GM18868 (cell line): Measurements from ENCODE around the gene IL1RAP.
"Not testable (repeated sequence)": the region's sequence is repeated elsewhere in the genome, so short reads cannot be mapped to it uniquely, and the experiment has no call there.

Source experiments
- ATAC-seq: cut with Tn5 transposase; IDR thresholded peaks from one replicate; pipeline ENCODE4 v1.9.1; 2021; ENCODE audit warnings: mild to moderate bottlenecking, moderate library complexity; ENCODE audit not compliant: unreplicated experiment

The IL1RAP gene

DNA sequence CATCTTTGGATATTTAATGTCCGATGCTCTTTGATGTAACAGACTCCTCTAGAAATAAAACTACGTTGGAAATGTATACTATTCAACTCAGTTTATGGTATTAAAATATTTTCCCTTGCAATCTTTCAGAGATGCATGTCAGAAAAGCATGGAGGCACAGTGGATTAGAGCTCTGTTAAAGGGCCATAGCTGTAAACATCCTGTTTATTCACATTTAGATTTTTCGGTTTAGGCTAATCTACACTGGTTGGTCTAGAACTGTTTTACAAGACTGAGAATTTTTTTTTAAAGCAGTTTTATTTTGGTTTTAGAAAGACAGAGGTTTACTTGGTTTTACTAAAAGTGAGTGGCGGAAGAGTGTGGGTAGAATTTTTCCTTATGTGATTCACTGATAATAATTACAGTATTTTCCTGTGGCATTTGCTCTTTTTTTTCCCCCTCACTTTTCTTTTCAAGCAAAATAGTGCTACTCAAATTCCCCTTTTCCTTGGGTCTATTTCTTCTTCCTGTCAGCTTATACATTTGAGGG, 132.1 kb downstream of the IL1RAP start:
- ATAC-seq, result no peak

DNA sequence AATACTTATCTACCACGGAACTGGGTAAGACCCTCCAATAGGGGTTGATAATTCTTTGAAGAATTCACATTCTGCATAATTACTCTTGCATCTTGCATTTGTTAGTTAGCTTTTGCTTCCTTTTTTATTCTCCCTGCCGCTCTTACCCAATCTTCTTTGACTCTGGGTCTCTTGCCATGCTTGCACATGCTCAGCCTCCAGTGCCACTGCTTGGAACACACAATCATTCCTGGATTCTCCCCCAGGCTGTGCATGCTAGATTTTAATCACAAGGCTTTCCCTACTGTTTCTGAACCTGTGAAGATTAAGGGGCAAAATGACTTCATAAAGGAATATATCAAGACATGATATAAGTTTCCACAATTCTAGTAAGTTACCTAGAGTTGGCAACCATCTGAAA, 133.1 kb downstream of the IL1RAP start:
- ATAC-seq, result no peak

DNA sequence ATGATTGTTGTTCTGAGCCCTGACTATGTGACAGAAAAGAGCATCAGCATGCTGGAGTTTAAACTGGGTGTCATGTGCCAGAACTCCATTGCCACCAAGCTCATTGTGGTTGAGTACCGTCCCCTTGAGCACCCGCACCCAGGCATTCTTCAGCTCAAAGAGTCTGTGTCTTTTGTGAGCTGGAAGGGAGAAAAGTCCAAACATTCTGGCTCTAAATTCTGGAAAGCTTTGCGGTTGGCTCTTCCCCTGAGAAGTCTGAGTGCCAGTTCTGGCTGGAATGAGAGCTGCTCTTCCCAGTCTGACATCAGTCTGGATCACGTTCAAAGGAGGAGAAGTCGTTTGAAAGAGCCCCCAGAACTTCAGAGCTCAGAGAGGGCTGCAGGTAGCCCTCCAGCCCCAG, 142.0 kb downstream of the IL1RAP start:
- no peak for ATAC-seq

DNA sequence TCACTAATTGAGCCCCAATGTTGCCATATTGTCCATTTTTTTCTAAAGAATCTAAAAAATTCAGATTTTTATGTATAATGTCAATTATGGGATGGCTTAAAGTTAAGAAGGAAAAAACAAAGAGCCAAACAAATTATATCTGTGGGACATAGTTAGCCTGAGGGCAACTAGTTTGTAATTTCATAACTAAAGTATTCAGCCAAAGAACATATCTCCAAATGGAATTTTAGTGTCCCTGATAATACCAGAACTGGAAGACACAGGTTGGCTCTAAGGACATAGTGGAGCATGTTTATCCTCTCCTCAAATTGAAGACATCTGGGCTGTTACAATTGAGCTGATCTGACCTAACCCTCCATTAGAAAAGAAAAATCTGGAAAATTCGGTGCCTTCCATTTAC, 144.2 kb downstream of the IL1RAP start:
- no peak for ATAC-seq

DNA sequence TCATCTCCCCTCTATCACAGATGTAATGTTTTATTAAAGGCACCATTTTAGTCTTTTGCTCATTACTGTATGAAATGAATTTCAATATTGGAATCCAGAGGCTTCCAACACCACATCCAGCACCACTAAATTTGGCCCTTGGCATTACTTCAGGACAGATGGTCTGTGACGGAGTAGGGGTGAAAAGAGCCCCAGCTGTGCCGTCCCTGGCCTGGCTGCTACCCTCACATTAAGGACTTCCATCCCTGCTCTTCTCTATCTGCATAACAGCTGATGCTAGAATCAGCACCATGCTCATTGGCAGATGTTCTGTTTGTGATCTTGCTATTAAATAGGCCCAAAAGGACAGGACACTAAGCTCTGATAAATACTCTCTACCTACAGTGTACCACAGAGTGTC, 152.9 kb downstream of the IL1RAP start:
- ATAC-seq, result no peak

DNA sequence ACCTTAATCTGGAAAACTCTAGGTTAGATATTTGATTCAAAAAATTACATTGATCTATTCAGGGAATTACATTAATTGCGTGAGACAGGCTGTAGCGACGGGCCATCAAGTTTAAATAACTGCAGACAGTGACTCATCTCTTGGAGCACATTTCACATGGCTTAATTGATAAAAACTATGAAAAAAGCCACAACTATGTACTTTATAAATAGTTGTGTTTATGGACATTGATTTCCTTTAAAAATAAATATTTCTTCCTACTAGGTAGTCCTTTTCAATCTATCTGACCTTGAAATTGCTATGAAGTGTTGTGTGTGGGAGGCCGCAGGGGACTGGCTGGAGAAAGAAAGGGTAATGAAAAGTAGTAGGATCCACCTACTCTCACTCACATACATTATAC, 157.8 kb downstream of the IL1RAP start:
- no peak for ATAC-seq

DNA sequence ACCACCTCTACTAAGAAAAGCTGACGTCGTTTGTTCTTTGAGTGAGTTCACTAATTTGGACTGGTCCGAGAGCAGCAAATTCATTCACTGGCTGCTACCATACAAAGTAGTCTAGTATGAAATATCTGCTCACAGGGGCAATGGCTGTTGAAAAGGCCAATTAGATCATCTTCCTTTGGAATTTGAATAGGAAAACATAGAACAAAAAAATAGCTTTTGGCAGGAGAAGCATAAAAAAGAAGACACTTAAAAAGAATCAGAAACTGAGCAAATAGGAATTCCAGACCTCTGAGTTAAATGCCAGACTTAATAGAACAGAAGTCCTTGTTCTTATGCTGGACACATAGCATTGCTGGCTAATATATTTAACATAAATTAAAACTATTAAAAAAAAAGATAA, 159.3 kb downstream of the IL1RAP start:
- ATAC-seq, result no peak

DNA sequence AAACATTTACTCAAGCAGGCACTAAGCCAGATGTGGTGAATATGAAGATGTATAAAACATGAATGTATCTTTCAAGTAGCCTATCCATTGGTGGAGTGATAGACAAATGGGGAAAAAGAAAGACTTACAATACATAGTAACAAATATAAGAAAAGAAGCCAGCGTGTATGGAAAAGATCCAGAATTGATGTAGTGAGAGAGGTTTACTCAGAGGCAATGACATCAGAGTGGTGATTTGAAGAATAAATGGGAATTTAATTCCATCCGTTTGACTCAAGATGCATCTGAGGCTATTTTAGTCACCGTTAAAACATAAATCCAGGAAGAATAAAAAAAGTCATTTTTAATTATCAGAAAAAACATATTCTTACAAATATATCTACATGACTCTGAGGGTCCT, 162.6 kb downstream of the IL1RAP start:
- no peak for ATAC-seq

DNA sequence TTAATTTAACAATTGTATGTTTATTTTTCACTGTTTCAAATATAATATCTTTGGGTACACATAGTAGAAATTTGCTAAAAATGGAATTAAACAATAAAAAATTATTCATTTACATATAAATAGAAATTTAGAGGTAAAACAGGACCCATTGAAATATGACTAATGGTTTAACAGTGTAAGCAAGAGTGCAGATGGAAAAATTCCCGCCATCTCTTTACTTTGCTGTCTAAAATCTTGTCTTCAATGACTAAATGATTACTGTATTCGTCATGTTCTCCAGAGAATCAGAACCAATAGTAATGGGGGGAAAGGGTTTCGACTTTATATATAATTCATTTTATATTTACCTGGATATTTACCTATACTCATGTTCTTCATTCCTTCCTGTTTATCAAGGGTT, 163.1 kb downstream of the IL1RAP start:
- ATAC-seq, result no peak

DNA sequence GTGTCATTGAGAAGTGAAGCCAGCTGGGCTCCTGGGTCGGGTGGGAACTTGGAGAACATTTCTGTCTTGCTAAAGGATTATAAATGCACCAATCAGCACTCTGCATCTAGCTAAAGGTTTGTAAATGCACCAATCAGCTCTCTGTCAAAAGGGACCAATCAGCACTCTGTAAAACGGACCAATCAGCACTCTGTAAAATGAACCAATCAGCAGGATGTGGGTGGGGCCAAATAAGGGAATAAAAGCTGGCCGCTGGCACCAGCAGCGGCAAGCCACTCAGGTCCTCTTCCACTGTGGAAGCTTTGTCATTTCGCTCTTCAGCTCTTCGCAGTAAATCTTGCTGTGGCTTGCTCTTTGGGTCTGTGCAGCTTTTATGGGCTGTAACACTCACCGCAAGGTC, 164.0 kb downstream of the IL1RAP start:
- ATAC-seq, result not testable (repeated sequence)

DNA sequence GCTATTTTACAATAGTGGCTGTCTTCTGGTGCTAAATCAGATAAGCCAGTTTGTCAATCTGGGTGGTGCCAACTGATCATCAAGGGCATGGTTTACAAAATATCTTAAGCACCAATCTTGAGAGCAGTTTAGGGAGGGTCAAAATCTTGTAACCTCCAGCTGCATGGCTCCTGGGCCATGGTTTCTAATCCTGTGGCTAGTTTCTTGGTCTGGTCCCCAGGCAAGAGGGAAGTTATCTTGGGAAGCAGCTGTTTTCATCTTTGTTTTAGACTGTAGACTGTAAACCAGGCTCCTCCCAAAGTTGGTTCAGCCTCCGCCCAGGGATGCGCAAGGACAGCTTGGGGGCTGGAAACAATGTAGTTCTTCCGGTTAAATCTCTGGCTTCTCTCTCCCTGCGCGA, 166.8 kb downstream of the IL1RAP start:
- ATAC-seq, result no peak

DNA sequence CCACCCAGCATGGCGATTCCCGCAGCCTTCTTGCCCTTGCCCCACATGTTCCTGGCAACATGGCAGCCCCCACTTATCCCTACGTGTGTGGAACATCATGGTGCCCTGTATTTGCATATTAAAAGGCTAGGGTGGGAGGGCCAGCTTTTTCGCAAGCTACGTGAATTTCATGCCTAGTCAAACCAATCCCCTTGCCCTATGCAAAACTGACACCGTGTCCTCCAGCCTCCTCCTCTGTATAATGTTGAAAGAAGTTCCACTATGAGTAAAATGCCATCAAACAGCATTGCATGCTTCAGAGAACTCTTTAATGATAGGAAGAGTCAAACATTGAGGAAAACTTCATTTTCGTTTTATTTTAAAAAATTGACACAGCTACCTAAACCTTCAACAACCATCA, 170.9 kb downstream of the IL1RAP start:
- no peak for ATAC-seq

DNA sequence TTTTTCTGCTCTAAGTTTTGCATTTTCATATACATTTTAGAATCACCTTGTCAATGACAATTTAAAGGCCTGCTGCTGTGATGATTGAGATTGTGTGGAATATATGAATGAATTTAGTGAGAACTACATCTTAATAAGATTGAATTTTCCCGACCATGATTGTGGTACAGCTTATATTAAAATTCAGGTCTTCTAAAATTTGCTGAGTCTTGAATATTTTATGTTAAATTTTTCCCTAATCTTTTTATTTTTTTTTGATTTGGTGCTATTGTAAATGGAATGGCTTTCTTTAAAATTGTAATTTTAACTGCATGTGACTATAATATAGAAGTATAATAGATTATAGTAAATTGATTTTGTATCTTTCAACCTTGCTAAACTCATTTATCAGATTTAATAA, 172.1 kb downstream of the IL1RAP start:
- no peak for ATAC-seq

DNA sequence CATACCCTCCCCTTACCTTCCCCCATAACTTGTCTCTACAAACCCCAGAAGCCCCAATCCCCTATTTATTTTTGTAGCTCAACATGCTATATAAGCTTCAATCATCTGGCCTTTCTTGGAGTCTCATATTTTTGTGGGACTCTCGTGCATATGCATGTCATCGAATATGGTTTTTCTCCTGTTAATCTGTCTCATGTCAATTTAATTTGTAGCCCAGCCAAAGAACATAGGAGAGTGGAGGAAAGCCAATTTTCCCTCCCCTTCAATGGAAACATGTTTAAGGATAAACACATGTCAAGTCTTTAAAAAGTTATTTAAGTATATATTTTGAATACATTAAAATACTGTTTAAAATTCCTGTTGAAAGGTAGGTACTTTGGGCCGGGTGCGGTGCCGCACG, 176.4 kb downstream of the IL1RAP start:
- no peak for ATAC-seq

DNA sequence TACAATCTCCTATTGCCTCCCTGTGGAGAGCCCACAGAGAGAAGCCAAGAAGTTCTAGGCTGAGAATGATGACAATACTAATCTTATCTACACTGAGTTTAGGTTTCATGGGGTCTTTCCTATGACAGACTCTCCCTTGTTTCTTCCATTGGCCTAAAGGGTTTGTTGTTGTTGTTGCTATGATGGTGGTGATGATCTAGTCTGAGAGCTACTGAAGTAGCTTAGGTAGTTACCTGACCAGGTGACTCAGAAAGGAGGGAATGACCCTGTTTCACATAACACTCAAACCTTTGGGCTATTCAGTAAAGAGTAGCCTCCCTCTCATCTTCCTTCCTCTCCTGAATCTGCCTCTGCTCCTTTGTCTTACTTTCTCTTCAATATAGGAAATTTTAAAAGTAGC, 178.4 kb downstream of the IL1RAP start:
- ATAC-seq, result no peak

DNA sequence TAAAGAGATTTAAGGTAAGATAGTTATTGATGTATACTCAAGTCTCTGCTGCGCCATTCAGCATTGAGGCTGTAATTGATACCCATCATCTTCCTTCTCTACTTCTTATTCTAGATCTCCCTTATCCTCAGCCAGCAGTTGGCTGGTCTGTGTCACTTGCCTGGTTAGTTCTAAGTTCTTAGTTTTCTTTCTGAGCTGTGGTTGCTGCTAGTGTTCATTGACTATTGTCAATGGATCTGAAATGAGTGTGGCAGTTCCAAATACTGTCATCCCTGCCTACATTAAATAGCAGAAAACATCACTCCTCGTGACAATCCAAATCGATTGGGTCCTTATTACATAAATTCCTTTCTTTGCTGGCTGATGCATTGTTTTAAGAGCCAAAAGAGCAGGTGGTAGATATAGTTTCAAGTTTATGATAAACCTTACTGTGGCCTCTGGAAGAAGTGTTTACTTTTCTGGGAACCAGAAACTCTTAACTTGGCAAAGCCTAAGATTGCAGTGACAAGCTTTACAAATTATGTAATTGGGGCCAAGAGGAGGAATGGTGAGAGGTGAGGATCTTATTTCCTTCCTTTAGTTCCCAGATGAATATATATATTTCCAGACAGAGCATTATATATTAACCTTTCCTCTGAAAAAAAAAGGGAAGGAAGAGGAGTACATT, 180.6 kb downstream of the IL1RAP start:
- no peak for ATAC-seq

DNA sequence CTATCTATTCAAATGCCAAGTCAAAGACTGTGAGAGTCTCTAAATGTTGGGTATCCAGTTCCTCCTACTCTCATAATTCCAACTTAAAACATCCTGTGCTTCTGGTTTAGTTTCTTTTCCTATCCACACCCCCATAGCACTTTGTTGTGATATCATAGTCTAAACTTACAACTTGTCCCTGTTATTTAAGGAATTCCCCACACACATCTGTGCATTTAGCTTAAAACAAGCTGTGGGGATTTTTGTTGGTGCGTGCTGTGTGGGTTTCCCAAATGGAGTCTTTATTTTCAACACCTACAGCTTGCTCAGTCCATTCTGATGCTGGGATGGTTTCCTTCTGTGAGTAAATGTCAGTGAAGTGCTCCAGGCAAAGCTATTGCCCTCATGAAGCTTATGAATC, 181.3 kb downstream of the IL1RAP start:
- ATAC-seq, result no peak

DNA sequence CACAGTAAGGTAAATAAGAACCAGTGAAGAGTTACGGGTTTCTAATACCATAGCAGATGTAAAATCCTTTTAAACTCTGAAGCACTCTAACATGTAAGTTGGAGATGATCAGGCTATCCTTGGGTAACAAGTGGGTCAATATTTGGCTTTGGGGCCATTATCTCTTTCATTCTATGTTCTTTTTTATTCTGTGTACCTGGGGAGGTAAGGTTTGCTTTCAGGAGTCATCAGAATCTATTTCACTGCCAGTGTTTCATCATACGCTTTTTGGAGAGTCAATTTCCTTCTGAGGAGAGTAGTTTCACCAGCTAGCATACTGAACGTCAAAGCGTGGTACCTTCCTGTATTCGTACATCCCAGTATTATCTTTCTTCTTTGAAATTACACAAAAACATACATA, 182.1 kb downstream of the IL1RAP start:
- no peak for ATAC-seq

DNA sequence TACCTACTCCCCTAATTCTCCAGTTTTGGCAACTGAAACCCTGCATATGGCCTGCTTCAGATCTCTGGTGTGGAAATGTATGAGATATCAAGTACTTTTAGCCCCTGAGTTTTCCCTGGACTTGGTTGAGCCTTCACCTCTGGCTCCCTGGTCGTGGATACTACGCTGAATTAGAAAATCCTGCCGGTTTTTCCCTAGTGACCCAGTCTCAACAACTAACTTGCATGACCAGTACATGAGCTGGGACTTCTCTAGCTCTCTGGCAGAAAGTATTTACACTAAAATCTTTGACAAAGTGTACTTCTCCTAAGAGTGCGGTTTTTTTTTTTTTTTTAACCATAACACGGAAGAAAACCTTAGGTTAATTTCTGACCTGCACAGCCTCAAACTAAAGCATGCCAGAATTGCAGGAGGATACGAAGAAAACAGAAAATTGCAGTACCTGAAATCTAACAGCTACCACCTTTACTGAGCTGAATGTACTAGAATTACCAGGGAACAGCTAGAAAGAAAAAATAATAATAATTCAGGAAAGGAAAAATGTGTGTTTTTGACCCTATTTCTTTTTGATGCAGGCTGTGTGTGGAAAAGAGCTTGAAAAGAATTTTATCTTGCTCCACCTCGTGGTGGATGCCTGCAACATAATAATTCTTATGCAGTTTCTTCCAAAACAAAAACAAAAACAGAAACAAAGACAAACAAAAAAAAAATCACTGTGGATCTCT, 183.1 kb downstream of the IL1RAP start:
- ATAC-seq, result no peak

DNA sequence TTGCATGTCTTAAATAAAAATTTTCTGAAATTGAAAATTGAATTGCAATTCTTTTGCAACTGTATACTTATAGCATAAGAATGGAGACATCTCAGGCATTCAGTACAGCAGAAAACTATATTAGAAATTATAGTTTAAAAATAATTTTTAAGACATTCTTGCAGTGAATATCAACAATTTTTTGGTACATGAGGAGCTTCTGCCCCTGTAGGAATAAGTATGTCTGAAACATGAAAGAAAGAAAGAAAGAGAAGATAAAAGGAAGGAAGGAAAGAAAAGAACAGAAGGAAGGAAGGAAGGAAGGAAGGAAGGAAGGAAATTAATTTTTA, 183.6 kb downstream of the IL1RAP start:
- no peak for ATAC-seq

DNA sequence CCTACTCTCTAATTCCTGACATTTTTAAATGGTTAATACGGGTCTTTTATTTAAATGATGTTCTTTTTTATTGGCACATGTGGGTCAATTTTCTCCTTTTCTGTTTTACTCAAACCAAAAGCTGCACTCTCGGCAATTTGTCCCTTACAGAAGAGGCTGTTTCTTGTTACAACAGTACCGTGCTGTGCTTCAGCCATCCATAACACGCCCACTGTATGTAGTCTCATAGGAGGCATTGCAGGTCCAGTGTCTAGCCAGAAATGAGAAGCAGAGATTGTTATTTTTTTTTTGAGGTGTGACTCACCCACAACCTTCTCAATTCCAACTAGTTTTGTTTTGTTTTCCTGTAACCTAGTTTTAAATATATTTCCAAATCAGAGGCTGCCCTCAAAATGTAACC, 184.0 kb downstream of the IL1RAP start:
- ATAC-seq, result no peak

DNA sequence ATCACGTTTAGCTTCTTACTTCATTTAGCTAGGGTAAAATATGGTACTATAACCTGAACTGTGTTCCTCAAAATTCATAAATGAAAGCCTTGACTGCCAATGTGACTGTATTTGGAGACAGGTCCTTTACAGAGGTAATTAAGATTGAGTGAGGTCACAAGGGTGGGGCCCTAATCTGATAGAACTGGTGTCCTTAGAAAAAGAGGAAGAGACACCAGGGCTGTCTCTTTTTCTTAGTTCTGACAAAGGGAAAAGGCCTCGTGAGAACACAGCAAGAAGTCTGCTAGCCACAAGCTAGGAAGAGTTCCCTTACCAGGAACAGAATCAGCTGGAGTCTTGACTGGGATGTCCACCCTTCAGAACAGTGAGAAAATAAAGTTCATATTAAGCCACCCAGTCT, 185.9 kb downstream of the IL1RAP start:
- no peak for ATAC-seq

DNA sequence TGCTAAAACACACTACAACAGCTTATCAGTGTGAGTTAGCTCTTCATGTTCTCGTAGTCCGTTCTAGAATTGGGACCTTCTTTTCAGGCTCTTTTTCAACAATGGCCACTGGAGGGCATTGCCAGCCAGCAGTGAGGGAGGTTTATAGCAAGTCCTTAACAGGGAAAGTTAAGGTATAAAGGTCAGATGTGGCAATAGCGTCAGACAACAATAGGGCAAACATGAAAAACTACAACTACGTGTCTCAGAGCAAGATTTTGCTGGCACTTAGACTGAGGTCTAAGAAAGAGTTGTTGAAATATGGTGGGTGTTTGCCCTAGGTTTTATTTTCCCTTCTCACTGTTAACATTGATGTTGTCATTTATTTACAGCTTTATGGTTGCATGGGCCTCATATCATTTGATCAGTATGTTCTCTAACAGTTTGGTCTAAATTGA, 187.2 kb downstream of the IL1RAP start:
- peak; percentile 48 for ATAC-seq
